Measurements from ENCODE around the gene SYNE2.

SYNE2 gene

DNA sequence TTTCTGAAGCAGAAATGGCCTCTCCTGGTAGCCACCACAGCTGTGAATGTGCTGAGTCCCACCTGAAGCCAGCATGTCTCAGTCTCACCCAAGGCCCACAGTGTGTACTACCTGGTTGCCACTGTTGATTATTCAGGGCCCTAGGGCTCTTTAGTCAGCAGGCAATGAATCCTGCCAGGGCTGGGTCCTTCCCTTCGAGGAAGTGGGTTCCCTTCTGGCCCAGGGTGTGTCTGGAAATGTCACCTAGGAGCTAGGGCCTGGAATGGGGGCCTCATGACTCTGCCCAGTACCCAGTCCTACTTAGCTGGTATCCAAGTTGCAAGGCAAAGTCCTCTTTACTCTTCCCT is 207.4 kb downstream of the SYNE2 start:
- Histone ChIP-seq H2AFZ (no peak overlapping the region), H3K79me2 (no peaks in the 10 kb centered on the region), H3K9me3 (ENCODE audit: control insufficient read depth, low read length) (no peaks in the 10 kb centered on the region), H3K4me3 (ENCODE audit: low read depth, low read length) (no peak overlapping the region), H3K4me1 (no peaks in the 10 kb centered on the region), H3K4me2 (ENCODE audit: low read length) (no peak overlapping the region), H3K27me3 (ENCODE audit: control insufficient read depth, insufficient read depth, low read length) (no peaks in the 10 kb centered on the region), H3K9ac (no peak overlapping the region), H3K27ac (no peak overlapping the region), H3K36me3 (ENCODE audit: control insufficient read depth, insufficient read depth, low read length) (no peaks in the 10 kb centered on the region)
- no peak for TF ChIP-seq CTCF (IDR thresholded peaks at IDR 0.05)

DNA sequence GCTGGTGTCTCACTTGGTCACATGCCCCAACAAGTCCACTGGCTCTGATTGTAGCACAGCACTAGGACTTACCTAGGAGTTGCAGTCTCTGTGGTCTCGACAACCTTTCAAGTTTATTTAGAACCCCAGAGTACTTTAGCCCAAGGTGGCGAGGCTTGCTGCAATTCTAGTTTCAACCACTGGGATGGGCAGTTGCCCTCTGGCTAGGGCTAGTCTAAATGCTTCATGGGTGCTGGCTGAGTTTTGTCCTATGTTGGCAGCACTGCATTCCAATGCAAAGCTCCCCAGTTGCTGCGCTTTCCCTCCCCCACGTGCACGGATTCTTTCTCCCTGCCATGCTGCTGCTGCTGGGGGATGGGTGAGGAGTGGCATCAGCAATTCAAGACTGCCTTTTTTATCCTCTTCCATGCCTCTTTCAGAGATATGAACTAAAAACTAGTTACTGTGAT is 207.9 kb downstream of the SYNE2 start:
- H3K9ac ChIP-seq, result no peak overlapping the region
- H3K9me3 ChIP-seq (ENCODE audit: control insufficient read depth, low read length), result no peaks in the 10 kb centered on the region
- no peak overlapping the region for H3K4me3 ChIP-seq (ENCODE audit: low read depth, low read length)
- TF ChIP-seq CTCF (IDR thresholded peaks at IDR 0.05), result no peak
- no peaks in the 10 kb centered on the region for H3K27me3 ChIP-seq (ENCODE audit: control insufficient read depth, insufficient read depth, low read length)
- no peaks in the 10 kb centered on the region for H3K4me1 ChIP-seq
- H3K79me2 ChIP-seq, result no peaks in the 10 kb centered on the region
- no peak overlapping the region for H3K4me2 ChIP-seq (ENCODE audit: low read length)
- no peaks in the 10 kb centered on the region for H3K36me3 ChIP-seq (ENCODE audit: control insufficient read depth, insufficient read depth, low read length)
- no peak overlapping the region for H2AFZ ChIP-seq
- H3K27ac ChIP-seq, result no peak overlapping the region

DNA sequence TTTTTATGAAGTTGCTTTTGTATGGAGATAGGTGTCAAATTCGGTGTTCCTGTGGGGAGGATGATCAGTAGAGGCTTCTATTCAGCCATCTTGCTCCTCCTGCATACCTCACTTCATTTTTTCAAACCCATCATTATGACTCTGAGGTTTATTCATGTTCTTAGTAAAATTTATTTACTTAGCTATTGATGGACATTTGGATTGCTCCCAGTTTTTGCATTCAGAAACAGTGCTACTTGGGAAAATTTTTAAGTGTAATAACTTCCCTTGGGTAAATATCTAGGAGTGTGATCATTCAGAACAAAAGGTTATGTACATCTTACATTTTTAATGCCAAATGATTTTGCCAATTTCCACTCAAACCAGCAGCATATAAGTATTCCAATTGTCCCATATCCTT is 208.3 kb downstream of the SYNE2 start:
- Histone ChIP-seq H3K4me3 (ENCODE audit: low read depth, low read length) (no peak overlapping the region), H3K27ac (no peak overlapping the region), H3K4me2 (ENCODE audit: low read length) (no peak overlapping the region), H3K79me2 (no peaks in the 10 kb centered on the region), H2AFZ (no peak overlapping the region), H3K9ac (no peak overlapping the region), H3K36me3 (ENCODE audit: control insufficient read depth, insufficient read depth, low read length) (no peaks in the 10 kb centered on the region), H3K9me3 (ENCODE audit: control insufficient read depth, low read length) (no peaks in the 10 kb centered on the region), H3K27me3 (ENCODE audit: control insufficient read depth, insufficient read depth, low read length) (no peaks in the 10 kb centered on the region), H3K4me1 (no peaks in the 10 kb centered on the region)
- TF ChIP-seq CTCF (IDR thresholded peaks at IDR 0.05), result no peak

DNA sequence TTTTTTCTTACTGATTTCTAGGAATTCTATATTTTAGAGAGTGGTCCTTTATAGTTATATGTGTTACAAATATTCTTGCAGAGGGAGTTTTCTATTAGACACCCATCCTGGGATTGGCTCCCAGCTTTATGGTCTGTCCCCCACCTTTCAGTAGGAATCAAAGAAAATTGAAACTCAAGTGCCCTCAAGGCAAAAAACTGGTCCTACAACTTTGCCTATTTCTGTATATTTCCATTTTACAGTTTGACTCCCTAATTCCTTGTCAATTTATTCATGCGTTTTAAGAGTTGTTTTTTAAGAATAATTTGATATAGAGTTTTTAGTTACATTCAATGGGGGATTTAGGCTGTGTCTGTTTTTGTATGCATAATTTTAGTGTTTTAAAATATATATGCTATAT is 208.9 kb downstream of the SYNE2 start:
- Histone ChIP-seq H3K79me2 (no peaks in the 10 kb centered on the region), H3K4me2 (ENCODE audit: low read length) (no peak overlapping the region), H3K4me1 (no peaks in the 10 kb centered on the region), H3K9me3 (ENCODE audit: control insufficient read depth, low read length) (no peaks in the 10 kb centered on the region), H3K27ac (no peak overlapping the region), H3K4me3 (ENCODE audit: low read depth, low read length) (no peak overlapping the region), H2AFZ (no peak overlapping the region), H3K27me3 (ENCODE audit: control insufficient read depth, insufficient read depth, low read length) (no peaks in the 10 kb centered on the region), H3K9ac (no peak overlapping the region), H3K36me3 (ENCODE audit: control insufficient read depth, insufficient read depth, low read length) (no peaks in the 10 kb centered on the region)
- TF ChIP-seq CTCF (IDR thresholded peaks at IDR 0.05), result no peak

- no peaks in the 10 kb centered on the region for H3K9me3 ChIP-seq (ENCODE audit: control insufficient read depth, low read length)
- no peak for TF ChIP-seq CTCF (IDR thresholded peaks at IDR 0.05)
- H3K9ac ChIP-seq, result no peak overlapping the region
- H3K4me2 ChIP-seq (ENCODE audit: low read length), result no peak overlapping the region
- no peaks in the 10 kb centered on the region for H3K4me1 ChIP-seq
- no peaks in the 10 kb centered on the region for H3K27me3 ChIP-seq (ENCODE audit: control insufficient read depth, insufficient read depth, low read length)
- no peaks in the 10 kb centered on the region for H3K79me2 ChIP-seq
- no peak overlapping the region for H3K27ac ChIP-seq
- no peak overlapping the region for H2AFZ ChIP-seq
- H3K4me3 ChIP-seq (ENCODE audit: low read depth, low read length), result no peak overlapping the region
- H3K36me3 ChIP-seq (ENCODE audit: control insufficient read depth, insufficient read depth, low read length), result no peaks in the 10 kb centered on the region
Measured at GRCh38 chr14:64062381-64063115, 209.7 kb downstream of the SYNE2 start.
